Caco-2 (cell line): ENCODE results near the gene PGAP3. TPM values are rescaled to one million over a fixed set of nuclear protein-coding genes. Genes with fewer than 3 reads are reported as not detected.

ENCODE experiments used
- BruUV-seq: library from RNA; stranded (reverse); fragments of 400-500 nt; replicated peaks from 2 replicates; lab custom pipeline; 2021; lab: Mats Ljungman, UMichigan
- CTCF ChIA-PET: fragments of 300-600 bp; sonication (Branson Sonifier 250); formaldehyde crosslinking; loops from one replicate; lab custom pipeline; 2022; ENCODE audit warnings: antibody characterized with exemption; lab: Charles Lee
- POLR2A ChIA-PET: fragments of 300-600 bp; sonication (Branson Sonifier 250); formaldehyde crosslinking; loops from one replicate; lab custom pipeline; 2022; ENCODE audit warnings: antibody characterized with exemption; lab: Charles Lee
- DNase-seq, 2 experiments: peaks; one replicate each; pipeline versions ENCODE4 v3.0.0 to v3.0.0-alpha.2; 2020 to 2022
- H3K27me3 ChIP-seq: replicated peaks from 2 replicates; pipeline ENCODE4 v1.6.0; 2011; ENCODE audit warnings: low read length; ENCODE audit not compliant: control insufficient read depth, insufficient read depth
- H3K36me3 ChIP-seq: 2 replicates; pipeline ENCODE4 v1.5.1; 2011; ENCODE audit warnings: low read length; ENCODE audit not compliant: control insufficient read depth, insufficient read depth
- H3K4me1 ChIP-seq: fragments of 250-450 bp; sonication (Bioruptor Pico); 2 replicates; pipeline ENCODE4 v1.5.1; 2020; ENCODE audit warnings: mild to moderate bottlenecking
- H3K4me3 ChIP-seq: 2 replicates; pipeline ENCODE4 v1.5.1; 2011; ENCODE audit warnings: low read depth, mild to moderate bottlenecking, control low read depth, low read length
- H3K9me3 ChIP-seq: fragments of 250-450 bp; sonication (Bioruptor Pico); 2 replicates; pipeline ENCODE4 v1.5.1; 2020; ENCODE audit warnings: mild to moderate bottlenecking, moderate library complexity
- H3K27ac Mint-ChIP-seq: one replicate; pipeline ENCODE4 v1.8.0; 2022; ENCODE audit warnings: mixed read lengths; ENCODE audit not compliant: unreplicated experiment
- H3K27me3 Mint-ChIP-seq: one replicate; pipeline ENCODE4 v1.8.0; 2022; ENCODE audit warnings: mixed read lengths; ENCODE audit not compliant: insufficient read depth, unreplicated experiment
- H3K36me3 Mint-ChIP-seq: one replicate; pipeline ENCODE4 v1.8.0; 2022; ENCODE audit warnings: mild to moderate bottlenecking, mixed read lengths; ENCODE audit not compliant: insufficient read depth, unreplicated experiment
- H3K4me1 Mint-ChIP-seq: one replicate; pipeline ENCODE4 v1.8.0; 2022; ENCODE audit warnings: low read depth, mixed read lengths; ENCODE audit not compliant: unreplicated experiment
- H3K4me3 Mint-ChIP-seq: one replicate; pipeline ENCODE4 v1.8.0; 2022; ENCODE audit warnings: mild to moderate bottlenecking, moderate library complexity, mixed read lengths; ENCODE audit not compliant: unreplicated experiment
- H3K9me3 Mint-ChIP-seq: one replicate; pipeline ENCODE4 v1.8.0; 2022; ENCODE audit warnings: mixed read lengths; ENCODE audit not compliant: unreplicated experiment
- intact Hi-C: fragments of 100-400 bp; cut with micrococcal nuclease; formaldehyde crosslinking; loops from one replicate; pipeline ENCODE4 v1.10.0; 2022; ENCODE audit not compliant: unreplicated experiment
- total RNA-seq: library from RNA; stranded (reverse); gene quantifications from 2 replicates; pipeline ENCODE4 v1.2.3, GENCODE V29; 2022
- TF ChIP-seq, protein P1 (sequence below), 2 experiments: fragments of 200-600 bp in 1 of 2; IDR thresholded peaks; 1 replicate in 1 of 2; 2 replicates in 1 of 2; pipeline versions ENCODE4 v1.5.1 to v1.8.0; 2011 to 2022; ENCODE audit warnings: antibody characterized with exemption in 1 of 2, control low read depth in 1 of 2, inconsistent platforms in 1 of 2, low read depth in 1 of 2, low read length in 1 of 2, mild to moderate bottlenecking in 1 of 2, moderate library complexity in 1 of 2; ENCODE audit not compliant: insufficient read depth in 1 of 2, severe bottlenecking in 1 of 2, unreplicated experiment in 1 of 2

Gene PGAP3
- total RNA-seq, 1 experiment from 2014 or later = 14.7 TPM

GRCh38 chr17:39631403-39631802, 56.5 kb downstream of the PGAP3 start:
- no peaks in the 10 kb centered on the region for H3K9me3 Mint-ChIP-seq
- DNase-seq = no peak
- ChIA-PET CTCF (interaction anchor here (0.6 to 3.5 kb wide), 5 partner anchors 8 to 89 kb away, joined by 3 to 27 read pairs (median 4); partner anchors contain the start of gene PNMT), POLR2A (no interaction called here)
- Histone ChIP-seq H3K4me3 (no peak overlapping the region), H3K9me3 (no peaks in the 10 kb centered on the region), H3K36me3 (no peaks in the 10 kb centered on the region), H3K27me3 (no peaks in the 10 kb centered on the region), H3K4me1 (peaks cover 2% of the 10 kb centered on the region)
- peaks cover under 1% of the 10 kb centered on the region for H3K27me3 Mint-ChIP-seq
- TF ChIP-seq, protein P1, sequence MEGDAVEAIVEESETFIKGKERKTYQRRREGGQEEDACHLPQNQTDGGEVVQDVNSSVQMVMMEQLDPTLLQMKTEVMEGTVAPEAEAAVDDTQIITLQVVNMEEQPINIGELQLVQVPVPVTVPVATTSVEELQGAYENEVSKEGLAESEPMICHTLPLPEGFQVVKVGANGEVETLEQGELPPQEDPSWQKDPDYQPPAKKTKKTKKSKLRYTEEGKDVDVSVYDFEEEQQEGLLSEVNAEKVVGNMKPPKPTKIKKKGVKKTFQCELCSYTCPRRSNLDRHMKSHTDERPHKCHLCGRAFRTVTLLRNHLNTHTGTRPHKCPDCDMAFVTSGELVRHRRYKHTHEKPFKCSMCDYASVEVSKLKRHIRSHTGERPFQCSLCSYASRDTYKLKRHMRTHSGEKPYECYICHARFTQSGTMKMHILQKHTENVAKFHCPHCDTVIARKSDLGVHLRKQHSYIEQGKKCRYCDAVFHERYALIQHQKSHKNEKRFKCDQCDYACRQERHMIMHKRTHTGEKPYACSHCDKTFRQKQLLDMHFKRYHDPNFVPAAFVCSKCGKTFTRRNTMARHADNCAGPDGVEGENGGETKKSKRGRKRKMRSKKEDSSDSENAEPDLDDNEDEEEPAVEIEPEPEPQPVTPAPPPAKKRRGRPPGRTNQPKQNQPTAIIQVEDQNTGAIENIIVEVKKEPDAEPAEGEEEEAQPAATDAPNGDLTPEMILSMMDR (IDR thresholded peaks at IDR 0.05; ENCODE audit: insufficient read depth in 1 of 2, low read depth in 1 of 2, low read length in 1 of 2, severe bottlenecking in 1 of 2, unreplicated experiment in 1 of 2) = no peak
- no peak overlapping the region for H3K27ac Mint-ChIP-seq
- intact Hi-C loops = no loop called here
- BruUV-seq = no TSS peak
- H3K36me3 Mint-ChIP-seq = no peaks in the 10 kb centered on the region
- peaks cover 12% of the 10 kb centered on the region for H3K4me1 Mint-ChIP-seq
- no peak overlapping the region for H3K4me3 Mint-ChIP-seq

DNA sequence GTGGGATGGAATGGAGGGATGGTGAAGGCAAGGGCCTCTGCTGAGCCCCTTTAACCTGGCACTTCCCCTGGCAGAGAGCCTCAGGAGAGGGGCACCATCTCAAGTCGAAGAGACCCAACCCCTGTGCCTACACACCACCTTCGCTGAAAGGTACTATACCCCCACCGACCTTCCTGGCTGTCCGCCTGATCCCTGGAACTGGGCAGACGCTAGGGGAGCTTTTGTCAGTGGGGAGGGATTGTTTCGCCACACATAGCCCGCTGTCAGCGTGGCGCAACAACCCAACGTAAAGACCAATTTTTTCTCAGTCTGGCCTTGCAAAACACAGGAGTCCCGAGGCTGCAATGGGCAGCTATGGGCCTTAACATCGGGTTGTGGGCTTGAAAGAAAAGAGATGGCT, 58.0 kb downstream of the PGAP3 start:
- CTCF ChIA-PET = interaction anchor here (3.5 kb wide), 1 partner anchor 9 kb away, joined by 27 read pairs; no protein-coding TSS in a partner anchor
- no peak for DNase-seq
- Mint-ChIP-seq H3K4me3 (no peak overlapping the region), H3K27ac (no peak overlapping the region), H3K36me3 (no peaks in the 10 kb centered on the region), H3K27me3 (peaks cover 4% of the 10 kb centered on the region), H3K4me1 (peaks cover 12% of the 10 kb centered on the region), H3K9me3 (no peaks in the 10 kb centered on the region)
- POLR2A ChIA-PET = no interaction called here
- no TSS peak for BruUV-seq
- intact Hi-C loops = no loop called here
- H3K4me1 ChIP-seq = no peaks in the 10 kb centered on the region
- H3K4me3 ChIP-seq = no peak overlapping the region
- no peaks in the 10 kb centered on the region for H3K36me3 ChIP-seq
- H3K27me3 ChIP-seq = no peaks in the 10 kb centered on the region
- H3K9me3 ChIP-seq = no peaks in the 10 kb centered on the region
- TF ChIP-seq, protein P1 (IDR thresholded peaks at IDR 0.05; ENCODE audit: insufficient read depth in 1 of 2, low read depth in 1 of 2, low read length in 1 of 2, severe bottlenecking in 1 of 2, unreplicated experiment in 1 of 2) = no peak

DNA sequence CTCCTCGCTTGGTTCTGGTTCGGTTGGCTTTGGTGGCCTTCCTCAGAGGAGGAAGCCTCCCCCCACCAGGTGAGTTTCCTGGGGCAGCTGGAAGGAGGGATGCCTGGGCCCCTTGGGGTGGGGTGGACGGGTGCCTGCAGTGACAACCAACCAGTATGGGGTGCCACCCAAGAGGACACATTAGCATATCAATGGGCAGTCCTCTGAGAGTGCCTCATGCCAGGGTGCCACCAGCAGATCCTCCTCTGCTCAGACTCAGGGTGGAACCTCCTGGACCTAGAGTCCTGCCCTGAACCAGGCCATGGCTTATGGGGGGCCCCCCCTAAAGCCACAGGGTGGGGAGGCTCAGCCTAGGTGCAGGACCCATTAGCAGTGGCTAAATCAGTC, 58.4 kb downstream of the PGAP3 start:
- H3K4me3 Mint-ChIP-seq = no peak overlapping the region
- no peak overlapping the region for H3K4me3 ChIP-seq
- POLR2A ChIA-PET = no interaction called here
- CTCF ChIA-PET = interaction anchor here (3.5 kb wide), 1 partner anchor 8 kb away, joined by 27 read pairs; no protein-coding TSS in a partner anchor
- H3K27ac Mint-ChIP-seq = no peak overlapping the region
- H3K4me1 Mint-ChIP-seq = peaks cover 12% of the 10 kb centered on the region
- DNase-seq = no peak
- no peaks in the 10 kb centered on the region for H3K36me3 Mint-ChIP-seq
- no peaks in the 10 kb centered on the region for H3K9me3 Mint-ChIP-seq
- H3K36me3 ChIP-seq = no peaks in the 10 kb centered on the region
- H3K9me3 ChIP-seq = no peaks in the 10 kb centered on the region
- TF ChIP-seq, protein P1 (IDR thresholded peaks at IDR 0.05; ENCODE audit: insufficient read depth in 1 of 2, low read depth in 1 of 2, low read length in 1 of 2, severe bottlenecking in 1 of 2, unreplicated experiment in 1 of 2) = no peak
- peaks cover 4% of the 10 kb centered on the region for H3K27me3 Mint-ChIP-seq
- BruUV-seq = no TSS peak
- no peaks in the 10 kb centered on the region for H3K4me1 ChIP-seq
- no peaks in the 10 kb centered on the region for H3K27me3 ChIP-seq
- intact Hi-C loops = no loop called here
